Mammary epithelial cell (primary cell): ENCODE data around the gene PNPLA3.
A peak's percentile ranks its signal among the peaks of the same experiment; 100 is the strongest.

Experiments
- EZH2 ChIP-seq: IDR thresholded peaks from 2 replicates; pipeline ENCODE4 v1.6.1; 2012; ENCODE audit warnings: low read length, inconsistent platforms, borderline replicate concordance
- TF ChIP-seq, protein P1 (sequence below), 2 donors: IDR thresholded peaks in 1 of 2; conservative IDR thresholded peaks in 1 of 2; 2 replicates each; pipeline ENCODE4 v1.5.1; 2011 to 2012; ENCODE audit warnings: inconsistent platforms in 2 of 2, low read length in 2 of 2, mild to moderate bottlenecking in 2 of 2, control low read depth in 1 of 2, low read depth in 1 of 2; ENCODE audit not compliant: insufficient read depth in 1 of 2; ENCODE audit errors: extremely low read depth in 1 of 2

GRCh38 chr22:43891360-43892182, 32.0 kb upstream of the PNPLA3 start, which contains the start of gene PNPLA5:
- TF ChIP-seq, protein P1, sequence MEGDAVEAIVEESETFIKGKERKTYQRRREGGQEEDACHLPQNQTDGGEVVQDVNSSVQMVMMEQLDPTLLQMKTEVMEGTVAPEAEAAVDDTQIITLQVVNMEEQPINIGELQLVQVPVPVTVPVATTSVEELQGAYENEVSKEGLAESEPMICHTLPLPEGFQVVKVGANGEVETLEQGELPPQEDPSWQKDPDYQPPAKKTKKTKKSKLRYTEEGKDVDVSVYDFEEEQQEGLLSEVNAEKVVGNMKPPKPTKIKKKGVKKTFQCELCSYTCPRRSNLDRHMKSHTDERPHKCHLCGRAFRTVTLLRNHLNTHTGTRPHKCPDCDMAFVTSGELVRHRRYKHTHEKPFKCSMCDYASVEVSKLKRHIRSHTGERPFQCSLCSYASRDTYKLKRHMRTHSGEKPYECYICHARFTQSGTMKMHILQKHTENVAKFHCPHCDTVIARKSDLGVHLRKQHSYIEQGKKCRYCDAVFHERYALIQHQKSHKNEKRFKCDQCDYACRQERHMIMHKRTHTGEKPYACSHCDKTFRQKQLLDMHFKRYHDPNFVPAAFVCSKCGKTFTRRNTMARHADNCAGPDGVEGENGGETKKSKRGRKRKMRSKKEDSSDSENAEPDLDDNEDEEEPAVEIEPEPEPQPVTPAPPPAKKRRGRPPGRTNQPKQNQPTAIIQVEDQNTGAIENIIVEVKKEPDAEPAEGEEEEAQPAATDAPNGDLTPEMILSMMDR (conservative IDR thresholded peaks at IDR 0.05 in 1 of 2, IDR thresholded peaks at IDR 0.05 in 1 of 2; ENCODE audit: extremely low read depth in 1 of 2, insufficient read depth in 1 of 2, low read depth in 1 of 2, low read length in 2 of 2): no peak
- TF ChIP-seq EZH2: peak; percentile 60
